Retina (tissue), 1 donor: ENCODE data around the gene HCRT.
A peak's percentile ranks its signal among the peaks of the same experiment; 100 is the strongest.
"Not testable (repeated sequence)": the region's sequence is repeated elsewhere in the genome, so short reads cannot be mapped to it uniquely, and the experiment has no call there.

Experiments used
- DNase-seq: peaks from one replicate; pipeline ENCODE4 v3.0.0-alpha.2; 2016

The HCRT gene, protein sequence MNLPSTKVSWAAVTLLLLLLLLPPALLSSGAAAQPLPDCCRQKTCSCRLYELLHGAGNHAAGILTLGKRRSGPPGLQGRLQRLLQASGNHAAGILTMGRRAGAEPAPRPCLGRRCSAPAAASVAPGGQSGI

DNA sequence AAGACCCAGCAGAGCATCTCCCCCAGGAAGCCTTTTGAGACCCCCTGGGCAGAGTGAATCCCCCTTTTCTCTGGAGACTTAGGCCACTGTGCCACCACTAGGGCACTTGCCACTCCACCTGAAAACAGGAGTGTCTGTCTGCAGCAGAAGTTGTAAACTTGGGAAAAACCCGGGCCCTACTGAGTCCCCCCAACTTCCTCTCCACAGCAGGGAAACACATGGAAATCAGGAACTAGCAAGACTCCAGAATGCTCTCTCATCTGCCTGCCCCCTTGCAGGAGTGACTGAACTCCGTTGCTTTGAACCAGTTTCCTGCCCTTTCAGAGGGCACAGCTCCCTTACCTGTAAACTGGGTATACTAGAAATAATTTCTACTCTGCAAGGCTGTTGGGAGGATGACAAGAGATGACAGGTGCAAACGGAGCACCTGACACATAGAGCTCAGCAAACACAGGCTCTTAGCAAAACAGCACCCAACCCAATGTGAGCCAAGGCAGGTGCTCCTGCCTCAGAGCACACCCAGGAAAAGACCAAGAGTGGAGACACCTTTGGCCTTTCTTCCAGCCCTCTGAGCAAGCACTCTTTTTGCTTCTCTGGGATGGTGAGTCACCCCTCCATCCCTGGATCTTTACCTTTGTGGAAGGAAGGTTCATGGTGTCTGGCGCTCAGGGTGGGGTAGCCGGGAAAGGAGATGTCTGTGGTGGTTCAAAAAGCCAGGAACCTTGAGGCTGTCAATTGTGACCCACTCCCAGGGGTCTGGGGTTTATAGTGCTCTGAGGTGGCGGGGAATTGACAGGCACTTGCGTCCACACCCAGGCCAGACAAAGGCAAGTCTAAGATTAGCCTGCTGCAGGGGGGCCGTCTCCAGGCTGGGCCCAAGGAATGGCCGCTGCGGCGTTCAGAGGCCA, at the start of gene HCRT:
Gene HCRT (minus strand): TSS at position 740 of the 908 bp plus-strand sequence. CDS start 87 bp downstream, at position 653.
- DNase-seq = no peak

DNA sequence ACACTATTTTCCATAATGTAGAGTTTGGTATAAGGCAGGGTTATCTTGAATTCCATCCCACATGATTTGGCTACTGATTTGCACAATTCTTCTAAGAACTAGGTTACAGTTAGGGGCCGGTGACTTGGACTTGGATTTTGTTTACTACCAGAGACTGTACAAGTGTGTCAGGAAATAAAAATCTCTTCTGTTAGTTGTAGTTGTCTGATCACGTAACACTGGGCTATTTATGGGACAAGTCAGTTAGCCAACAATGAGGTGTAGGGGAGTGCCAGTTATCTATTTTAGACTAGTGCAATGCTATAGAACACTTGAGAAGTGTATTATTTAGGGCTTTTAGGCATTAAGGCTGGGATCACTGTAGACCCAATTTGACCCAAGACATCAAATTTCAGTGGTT, 48.7 kb upstream of the HCRT start:
- no peak for DNase-seq

DNA sequence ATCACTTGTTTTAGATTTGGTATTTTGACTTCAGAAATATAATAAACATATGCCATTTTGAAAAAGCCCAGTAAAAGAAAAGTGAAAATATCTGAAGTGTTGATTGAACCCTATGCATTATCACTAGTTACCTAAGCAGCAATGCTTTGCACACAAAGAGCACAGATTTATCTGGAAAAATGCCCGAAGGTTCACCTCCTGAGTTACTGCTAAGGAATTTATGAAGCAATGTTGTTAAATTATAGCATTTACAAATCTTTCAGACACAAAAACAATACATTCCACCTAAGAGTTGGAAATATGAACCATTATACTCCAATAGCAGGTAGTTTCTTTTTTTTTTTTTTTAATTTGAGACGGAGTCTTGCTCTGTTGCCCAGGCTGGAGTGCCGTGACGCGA, 47.9 kb upstream of the HCRT start:
- no peak for DNase-seq

DNA sequence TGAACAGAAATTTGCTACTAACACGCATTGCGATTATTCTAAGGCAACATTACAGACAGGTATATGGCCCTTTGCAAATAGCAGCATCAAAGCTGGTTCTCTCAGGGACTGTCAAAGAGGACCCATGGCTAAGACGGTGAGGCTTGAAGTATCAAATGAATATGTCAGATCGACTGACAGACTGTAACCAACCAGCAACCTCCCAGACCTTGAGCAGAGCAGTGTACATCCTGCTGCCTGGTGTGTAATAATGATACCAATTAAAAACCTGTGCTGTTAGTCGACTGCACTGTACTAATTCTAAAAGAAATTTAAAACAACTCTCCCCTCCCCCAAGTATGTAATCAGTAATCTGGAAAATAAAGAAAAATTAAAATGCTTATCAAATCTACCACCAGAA, 45.0 kb upstream of the HCRT start:
- DNase-seq = no peak

DNA sequence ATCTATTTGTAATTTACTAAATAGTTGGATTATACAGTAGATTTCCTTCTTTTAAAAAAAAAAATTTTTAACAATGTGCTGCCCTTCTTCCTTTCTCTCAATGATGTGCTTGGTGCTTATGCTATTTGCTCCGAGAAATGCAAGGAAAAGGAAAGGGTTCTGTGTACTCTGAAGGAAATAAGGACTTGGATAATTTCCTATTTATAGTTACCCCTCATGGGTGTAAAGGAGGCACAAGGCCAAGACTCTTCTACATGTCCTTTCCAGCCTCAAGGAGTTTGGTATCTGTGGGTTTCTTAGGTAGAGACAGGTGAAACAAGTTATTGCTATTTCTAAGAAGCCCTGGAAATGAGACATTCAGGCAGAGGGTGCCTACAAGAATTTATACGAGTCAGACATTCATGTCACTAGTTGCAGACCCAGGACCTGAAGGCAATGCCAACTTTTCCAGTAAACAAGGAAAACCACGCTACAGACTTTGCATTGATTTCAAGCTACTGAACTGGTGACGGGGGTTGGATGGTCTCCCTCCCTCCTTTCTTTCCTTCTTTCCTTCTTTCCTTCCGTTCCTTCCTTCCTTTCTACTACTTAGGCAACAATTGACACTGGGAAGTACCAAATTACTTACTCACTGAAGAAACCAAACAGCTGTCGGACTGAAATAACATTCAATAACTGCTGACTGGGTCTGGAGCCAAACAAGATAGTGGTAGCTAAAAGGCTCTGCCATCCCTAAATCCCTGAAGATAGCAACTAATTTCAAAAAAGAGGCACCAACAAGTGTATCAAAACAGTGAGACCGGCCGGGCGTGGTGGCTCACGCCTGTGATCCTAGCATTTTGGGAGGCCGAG, 42.8 kb upstream of the HCRT start:
- DNase-seq = no peak

DNA sequence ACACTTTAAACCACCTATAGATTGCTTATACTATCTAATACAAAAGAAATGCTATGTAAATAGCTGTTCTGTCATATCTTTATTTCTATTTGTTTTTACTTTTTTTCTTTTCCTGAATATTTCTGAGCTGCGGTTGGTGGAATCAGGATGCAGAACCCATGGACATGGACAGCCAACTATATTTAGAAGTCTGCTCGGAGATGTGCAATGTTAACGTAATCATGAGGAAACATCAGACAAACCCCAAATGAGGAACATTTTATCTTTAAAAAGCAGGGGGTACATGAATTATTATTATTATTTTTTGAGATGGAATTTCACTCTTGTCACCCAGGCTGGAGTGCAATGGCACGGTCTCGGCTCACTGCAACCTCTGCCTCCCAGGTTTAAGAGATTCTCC, 40.4 kb upstream of the HCRT start:
- no peak for DNase-seq

DNA sequence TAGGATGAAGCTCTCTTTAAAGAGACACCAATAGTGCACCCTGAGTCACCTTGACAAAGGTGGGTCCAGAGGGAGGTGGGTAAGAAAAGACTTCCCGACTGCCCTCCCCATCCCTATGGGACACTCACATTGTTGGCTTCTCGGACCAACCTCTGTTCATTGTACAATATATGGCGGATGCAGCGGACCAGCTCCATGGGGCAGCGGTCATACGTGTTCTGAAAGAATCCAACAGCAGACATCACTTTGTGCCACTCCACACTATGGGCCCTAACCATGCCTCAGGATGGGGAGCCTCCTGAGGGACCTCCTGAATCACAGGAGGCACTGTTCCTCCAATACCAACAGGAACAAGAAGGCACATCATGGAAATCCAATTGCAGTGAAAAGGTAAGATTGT, 39.4 kb upstream of the HCRT start:
- no peak for DNase-seq

DNA sequence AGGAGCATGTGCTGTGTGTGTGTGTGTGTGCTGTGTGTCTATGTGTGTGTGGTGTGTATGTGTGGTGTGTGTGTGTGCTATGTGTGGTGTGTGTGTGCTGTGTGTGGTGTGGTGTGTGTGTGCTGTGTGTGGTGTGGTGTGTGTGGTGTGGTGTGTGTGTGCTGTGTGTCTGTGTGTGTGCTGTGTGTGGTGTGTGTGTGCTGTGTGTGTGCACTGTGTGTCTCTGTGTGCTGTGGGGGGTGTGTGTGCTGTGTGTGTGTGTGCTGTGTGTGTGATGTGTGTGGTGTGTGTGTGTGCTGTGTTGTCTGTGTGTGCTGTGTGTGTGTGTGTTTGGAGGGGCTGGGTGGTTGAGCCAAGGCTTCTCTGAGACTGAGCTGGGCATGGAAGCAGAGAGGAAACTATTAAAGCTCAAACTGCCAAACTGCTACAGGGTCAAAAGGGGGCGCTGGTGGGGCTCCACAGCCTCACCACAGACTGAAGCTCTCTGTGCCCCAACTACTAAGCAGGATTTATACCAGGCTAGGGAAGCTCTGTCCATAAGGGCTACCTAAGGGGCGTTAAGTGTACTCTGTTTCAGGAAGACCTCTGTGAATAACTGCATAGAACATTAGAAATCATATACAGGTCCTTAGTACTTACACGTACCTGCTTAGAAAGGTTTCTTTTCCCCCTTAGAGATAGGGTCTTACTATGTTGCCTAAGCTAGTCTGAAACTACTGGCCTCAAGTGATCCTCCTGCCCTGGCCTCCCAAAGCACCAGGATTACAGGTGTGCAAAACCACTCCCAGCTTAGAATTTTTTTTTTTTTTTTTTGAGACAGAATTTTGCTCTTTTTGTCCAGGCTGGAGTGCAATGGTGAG, 36.9 kb upstream of the HCRT start:
- DNase-seq = peak; percentile 31

DNA sequence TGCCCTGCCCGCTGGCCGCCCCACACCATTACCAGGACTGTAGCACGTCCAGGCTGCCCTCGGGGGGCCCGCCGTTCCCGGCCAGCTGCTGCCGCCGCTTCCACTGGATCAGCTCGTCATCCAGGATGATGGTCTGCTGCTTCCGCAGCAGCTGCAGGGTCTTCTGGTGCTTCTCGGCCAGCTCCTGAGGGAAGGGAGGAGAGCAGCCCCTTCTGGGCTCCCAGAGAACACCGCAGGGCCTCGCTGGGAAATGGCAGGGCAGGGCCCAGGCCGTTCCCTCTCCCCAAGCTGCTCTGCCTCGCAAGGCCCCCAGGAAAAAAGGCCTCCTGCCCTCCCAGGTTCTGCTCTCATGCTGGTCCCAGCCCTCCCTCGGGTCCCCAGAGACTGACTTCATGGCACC, 34.0 kb upstream of the HCRT start:
- DNase-seq = not testable (repeated sequence)

DNA sequence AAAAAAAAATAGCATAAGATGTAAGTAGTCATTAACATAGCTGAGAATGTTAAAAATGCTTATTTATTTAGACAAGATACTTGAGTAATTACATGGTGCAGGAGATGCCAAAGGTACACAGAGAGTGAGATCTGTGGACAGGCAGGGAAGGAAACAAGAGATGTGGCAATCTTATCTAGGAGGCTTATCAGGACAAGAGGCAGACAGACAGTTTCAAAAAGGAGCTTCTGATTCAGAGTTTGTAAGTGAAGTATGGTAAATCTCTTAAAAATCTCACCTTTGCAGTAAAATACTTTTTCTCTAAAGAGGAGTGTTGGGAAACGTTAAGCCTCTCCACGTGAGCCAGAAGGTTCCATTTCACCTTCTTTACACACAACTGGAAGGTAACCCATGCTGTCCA, 28.9 kb upstream of the HCRT start:
- DNase-seq = no peak

DNA sequence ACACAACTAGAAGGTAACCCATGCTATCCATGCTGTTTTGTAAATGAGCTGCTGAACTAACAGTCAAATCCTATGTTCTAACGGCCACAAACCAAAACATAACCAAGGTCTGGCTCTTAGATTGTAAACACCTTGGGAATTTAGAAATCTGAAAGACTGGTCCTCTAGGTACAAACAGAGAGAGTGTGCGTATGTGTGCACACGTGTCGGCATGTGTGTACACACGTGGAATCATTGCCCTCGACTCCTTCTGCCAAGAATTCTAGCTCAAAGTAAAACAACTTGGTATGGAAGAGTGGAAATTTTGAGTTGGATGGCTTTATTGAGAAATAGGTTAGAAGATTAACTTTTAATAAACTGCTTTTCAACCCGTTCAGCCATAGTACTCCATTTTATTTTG, 27.1 kb upstream of the HCRT start:
- DNase-seq = no peak

DNA sequence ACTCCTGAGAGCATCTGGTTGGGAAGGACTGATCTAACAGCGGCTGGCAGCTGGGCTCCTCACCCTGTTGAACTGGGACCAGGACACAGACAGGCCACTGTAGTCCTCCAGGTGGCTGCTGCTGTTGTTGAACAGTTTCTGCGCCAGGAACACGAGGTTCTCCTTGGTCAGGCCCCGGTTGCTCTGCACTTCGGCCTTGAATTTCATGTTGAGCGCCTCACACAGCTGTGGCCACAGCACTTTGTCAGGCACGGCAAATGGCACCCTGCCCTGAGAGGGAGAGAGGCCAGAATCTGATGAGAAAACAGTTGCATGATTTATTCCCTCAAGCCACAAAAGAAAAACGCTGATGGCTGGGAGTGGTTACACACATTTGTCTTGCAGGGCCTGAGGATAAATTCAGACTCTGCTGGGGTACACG, 26.7 kb upstream of the HCRT start:
- DNase-seq = not testable (repeated sequence)

DNA sequence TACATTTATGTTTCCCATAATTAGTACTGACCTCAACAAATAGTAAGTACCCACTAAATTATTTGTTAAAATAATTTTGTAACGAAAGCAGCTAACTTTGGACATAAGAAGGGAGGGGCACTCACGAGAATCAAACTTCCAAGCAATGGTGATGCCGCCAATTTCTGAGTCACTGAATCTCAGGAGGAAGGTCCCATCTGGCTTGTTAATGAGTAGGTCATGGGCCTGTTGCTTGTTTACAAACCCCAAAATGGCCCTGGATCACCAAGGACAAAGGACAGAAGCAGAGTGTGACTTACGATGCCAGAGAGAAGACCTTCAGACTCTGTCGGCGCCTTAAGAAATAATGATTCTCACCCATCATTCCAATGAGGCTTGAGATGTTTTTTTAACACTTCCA, 24.8 kb upstream of the HCRT start:
- DNase-seq = no peak

DNA sequence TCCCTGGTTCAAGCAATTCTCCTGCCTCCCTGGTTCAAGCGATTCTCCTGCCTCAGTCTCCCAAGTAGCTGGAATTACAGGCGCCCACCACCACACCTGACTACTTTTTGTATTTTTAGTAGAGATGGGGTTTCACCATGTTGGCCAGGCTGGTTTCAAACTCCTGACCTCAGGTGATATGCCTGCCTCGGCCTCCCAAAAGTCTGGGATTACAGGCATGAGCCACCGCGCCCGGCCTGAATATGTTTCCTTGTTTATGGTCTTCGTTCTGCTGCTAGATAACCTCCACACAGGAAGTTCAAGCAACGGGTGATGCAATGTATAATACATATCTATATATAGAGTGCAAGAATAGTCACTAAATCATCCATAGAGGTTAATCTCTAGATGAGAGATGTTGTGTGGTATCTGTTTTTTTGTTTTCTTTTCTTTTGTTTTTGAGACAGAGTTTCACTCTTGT, 20.9 kb upstream of the HCRT start:
- not testable (repeated sequence) for DNase-seq

DNA sequence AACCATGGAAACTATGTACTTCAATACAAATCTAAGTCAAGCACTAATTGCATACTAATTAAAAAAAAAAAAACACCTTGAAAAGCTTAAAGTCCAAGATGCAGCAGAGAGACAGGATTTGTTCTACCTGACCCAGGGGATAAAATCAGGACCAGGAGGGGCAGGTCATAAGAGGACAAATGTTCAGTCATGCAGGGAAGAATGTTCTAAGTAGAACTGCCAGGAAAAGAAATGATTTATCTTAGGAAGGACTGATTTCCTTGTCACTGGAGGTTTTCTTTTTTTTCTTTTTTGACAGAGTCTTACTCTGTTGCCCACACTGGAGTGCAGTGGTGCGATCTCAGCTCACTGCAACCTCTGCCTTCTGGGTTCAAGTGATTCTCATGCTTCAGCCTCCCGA, 18.1 kb upstream of the HCRT start:
- no peak for DNase-seq

DNA sequence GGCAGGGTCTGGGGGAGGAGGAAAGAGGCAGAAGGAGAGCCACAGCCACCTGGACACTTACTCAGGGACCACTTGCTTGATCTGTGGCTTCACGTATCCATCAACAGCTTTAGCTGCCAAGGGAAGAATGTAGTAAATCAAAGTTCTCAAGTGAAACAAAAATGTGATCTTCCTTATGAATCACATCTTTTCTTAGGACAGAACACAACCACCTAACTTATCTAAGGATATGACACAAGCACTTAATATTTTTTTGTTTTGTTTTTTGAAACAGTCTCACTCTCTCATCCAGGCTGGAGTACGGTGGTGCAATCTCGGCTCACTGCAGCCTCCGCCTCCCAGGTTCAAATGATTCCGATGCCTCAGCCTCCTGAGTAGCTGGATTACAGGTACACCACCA, 17.4 kb upstream of the HCRT start:
- DNase-seq = no peak

DNA sequence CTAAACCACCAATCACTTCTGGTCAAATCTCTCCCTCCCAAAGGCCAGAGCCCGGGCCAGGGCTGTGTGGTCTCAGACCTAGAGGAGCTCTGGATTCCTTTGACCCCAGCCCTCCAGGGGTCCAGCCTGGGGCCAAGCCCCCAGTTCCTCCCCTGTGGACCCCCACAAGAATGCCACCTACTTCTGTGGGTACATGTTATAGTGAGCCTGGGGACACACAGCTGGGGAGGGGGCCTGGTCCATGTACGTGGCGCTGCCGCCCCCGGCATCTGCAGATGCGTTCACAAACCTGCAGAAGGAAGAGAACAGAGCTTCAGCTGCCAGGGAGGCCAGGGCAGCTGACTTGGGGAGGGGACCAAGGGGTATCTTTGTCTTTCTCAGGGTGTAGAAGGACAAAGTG, 16.9 kb upstream of the HCRT start:
- no peak for DNase-seq

DNA sequence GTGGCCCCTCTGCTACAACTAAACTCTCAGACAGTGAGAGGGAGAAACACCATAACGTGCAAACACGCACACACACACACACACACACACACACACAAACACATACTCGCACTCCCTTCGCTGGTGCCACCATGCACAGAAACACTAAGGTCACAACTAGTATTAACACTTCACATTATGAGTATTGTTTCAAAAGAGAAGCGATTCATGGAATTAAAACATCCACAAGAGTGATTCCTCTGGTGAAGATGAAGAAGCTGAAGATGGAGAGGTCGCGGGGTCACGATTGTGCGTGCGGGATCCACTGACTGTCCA, 16.2 kb upstream of the HCRT start:
- no peak for DNase-seq

DNA sequence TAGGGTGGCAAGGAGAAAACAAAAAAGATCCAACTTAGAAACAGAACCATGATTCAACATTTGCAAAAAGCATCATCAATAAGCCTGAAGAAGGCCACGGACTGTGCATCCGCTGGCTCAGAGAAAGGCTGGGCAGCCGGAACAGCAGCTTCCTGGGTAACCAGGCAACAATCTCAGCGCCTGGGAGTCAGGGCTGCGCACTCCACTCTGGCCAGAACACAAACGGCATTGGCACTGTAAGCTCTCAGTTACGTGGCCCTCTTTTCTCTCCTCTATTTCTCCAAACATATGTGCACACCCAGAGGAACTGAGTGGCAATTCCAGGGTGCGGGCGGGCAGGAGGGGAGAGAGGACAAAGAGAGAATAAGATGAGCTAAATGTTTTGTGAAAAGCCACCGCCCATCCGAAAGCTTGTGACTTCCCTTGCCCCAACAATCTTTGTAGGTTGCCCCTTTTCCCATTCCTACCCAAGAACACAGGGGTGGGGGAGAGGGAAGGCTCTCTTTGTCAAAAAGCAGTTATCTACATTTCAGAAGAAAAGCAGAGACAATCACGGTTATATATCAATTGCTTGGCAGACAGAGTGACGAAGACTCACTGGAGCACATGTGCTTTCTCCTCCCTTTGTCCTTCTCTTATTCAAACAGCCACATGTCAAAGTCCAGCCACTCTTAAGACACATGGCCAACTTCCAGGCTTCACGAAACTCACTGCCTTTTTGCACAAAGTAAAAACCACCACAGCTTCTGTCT, 15.6 kb upstream of the HCRT start:
- no peak for DNase-seq

DNA sequence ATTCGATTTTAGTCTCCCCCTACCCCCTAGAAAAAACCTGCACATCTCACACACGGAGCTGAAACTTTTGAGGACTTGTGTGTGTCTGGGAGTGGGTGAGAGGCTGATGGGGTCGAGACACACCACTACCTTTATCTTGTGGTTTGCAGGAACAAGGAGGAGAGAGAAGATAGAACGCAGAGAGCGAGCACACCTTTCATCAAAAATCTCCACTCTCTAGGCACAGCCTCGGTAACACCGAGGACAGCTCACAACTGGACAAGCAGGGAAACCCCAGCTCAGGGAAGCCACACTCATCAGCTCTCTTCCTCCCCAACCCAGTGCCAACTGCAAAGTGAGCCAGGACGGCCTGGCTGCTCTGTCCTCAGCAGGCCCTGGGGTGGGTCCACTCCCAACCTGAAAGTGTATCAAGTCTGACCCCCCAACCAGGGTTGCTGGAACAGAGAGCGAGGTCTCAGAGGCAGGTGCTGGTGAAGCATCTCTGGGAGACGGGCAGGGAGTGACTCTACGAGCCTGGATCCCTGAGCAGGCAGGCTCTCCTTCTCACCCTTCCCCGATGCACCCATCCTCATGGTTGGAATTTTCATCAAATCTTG, 14.3 kb upstream of the HCRT start:
- DNase-seq = no peak

DNA sequence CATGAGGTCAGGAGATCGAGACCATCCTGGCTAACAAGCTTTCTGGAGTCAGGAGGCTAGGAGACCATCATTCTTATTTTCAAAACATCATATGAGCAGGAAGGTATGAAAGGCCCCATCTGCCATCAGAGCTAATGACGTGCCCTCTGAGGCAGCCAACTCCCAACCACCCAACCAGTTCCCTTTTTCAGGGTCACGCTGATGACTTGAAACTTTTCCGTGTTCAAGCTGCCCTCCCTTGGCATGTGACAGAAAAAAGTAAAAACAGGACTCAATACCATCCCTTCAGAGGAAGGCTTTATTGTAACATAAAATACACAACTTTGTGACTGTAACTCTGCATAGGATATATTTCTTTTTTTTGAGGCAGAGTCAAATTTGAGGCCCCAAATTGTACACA, 13.6 kb upstream of the HCRT start:
- no peak for DNase-seq
